ENCODE results near the gene CRYM.
"Not testable (repeated sequence)": the region's sequence is repeated elsewhere in the genome, so short reads cannot be mapped to it uniquely, and the experiment has no call there.

The CRYM gene

GRCh38 chr16:21302898-21303528, 24.9 kb upstream of the CRYM start:
- no peak for TF ChIP-seq CTCF (conservative IDR thresholded peaks at IDR 0.05; ENCODE audit: low read depth, low read length)
- peak overlapping the region; percentile 72 for H3K4me3 ChIP-seq (ENCODE audit: low read length)
- DNase-seq (ENCODE audit: low read depth), result peak; percentile 66

GRCh38 chr16:21302454-21302853, 24.4 kb upstream of the CRYM start:
- no peak for TF ChIP-seq CTCF (conservative IDR thresholded peaks at IDR 0.05; ENCODE audit: low read depth, low read length)
- peak overlapping the region; percentile 72 for H3K4me3 ChIP-seq (ENCODE audit: low read length)
- no peak for DNase-seq (ENCODE audit: low read depth)

GRCh38 chr16:21301895-21302291, 23.8 kb upstream of the CRYM start:
- no peak for TF ChIP-seq CTCF (conservative IDR thresholded peaks at IDR 0.05; ENCODE audit: low read depth, low read length)
- no peak for DNase-seq (ENCODE audit: low read depth)
- peak overlapping the region; percentile 72 for H3K4me3 ChIP-seq (ENCODE audit: low read length)

GRCh38 chr16:21301168-21301894, 23.2 kb upstream of the CRYM start:
- peak; percentile 39 for DNase-seq (ENCODE audit: low read depth)
- TF ChIP-seq CTCF (conservative IDR thresholded peaks at IDR 0.05; ENCODE audit: low read depth, low read length), result peak; percentile 16
- peak overlapping the region; percentile 72 for H3K4me3 ChIP-seq (ENCODE audit: low read length)

- H3K4me3 ChIP-seq (ENCODE audit: low read length), result peak overlapping the region; percentile 72
- DNase-seq (ENCODE audit: low read depth), result peak; percentile 99
- TF ChIP-seq CTCF (conservative IDR thresholded peaks at IDR 0.05; ENCODE audit: low read depth, low read length), result peak; percentile 94
Observed at GRCh38 chr16:21300309-21301167, 22.4 kb upstream of the CRYM start.

- H3K4me3 ChIP-seq (ENCODE audit: low read length); DNase-seq (ENCODE audit: low read depth): not testable (repeated sequence)
Observed at GRCh38 chr16:21289789-21290188, 11.7 kb upstream of the CRYM start.

- no peak for DNase-seq (ENCODE audit: low read depth)
- TF ChIP-seq CTCF (conservative IDR thresholded peaks at IDR 0.05; ENCODE audit: low read depth, low read length), result no peak
- no peak overlapping the region for H3K4me3 ChIP-seq (ENCODE audit: low read length)
Observed at GRCh38 chr16:21285314-21285713, 7.2 kb upstream of the CRYM start.

All from retinal pigment epithelial cell (primary cell).